Activated T-cell treated with anti-CD3 and anti-CD28 coated beads for 24 hours (primary cell): ENCODE results near the gene CCNL1.
"Not testable (repeated sequence)": the region's sequence is repeated elsewhere in the genome, so short reads cannot be mapped to it uniquely, and the experiment has no call there.

Experiments
- DNase-seq: peaks from one replicate; pipeline ENCODE4 v3.0.0-alpha.2; 2020; ENCODE audit warnings: low read depth

Gene CCNL1

GRCh38 chr3:157103280-157103679, 56.7 kb downstream of the CCNL1 start:
- no peak for DNase-seq

- not testable (repeated sequence) for DNase-seq
Observed at GRCh38 chr3:157102595-157102994, 57.4 kb downstream of the CCNL1 start.

DNA sequence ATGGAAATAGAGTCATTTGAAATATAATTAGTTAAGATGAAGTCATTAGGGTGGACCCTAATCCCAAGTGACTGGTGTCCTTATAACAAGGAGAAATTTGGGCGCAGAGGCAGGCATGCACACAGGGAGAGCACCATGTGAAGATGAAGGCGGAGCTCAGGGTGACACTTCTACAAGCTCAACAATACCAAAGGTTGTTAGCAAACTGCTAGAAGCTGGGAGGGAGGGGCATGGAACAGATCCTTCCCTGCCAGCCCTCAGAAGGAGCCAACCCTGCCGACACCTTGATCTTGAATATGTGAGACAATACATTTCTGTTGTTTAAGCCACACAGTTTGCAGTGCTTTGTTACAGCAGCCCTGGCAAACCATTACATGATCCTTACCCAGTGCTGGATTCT, 57.8 kb downstream of the CCNL1 start:
- no peak for DNase-seq

DNA sequence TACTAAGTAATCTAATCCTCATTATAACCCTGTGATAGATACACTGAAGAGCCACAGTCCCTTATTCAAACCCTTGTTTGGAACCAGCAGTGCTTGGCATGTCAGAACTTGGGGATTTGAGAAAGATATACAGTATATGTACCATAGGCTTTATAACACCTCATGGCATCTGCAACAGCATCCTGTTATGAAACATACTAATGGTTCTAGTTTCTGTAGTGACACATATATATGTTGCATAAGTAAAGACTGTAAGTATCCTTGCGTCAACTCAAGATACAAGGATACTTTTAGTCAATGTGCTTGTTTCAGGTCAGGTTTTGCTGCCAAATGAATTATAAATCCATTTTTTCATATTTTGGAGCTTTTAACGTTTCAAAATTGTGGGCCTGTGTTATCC, 58.5 kb downstream of the CCNL1 start:
- no peak for DNase-seq

GRCh38 chr3:157100608-157101396, 59.1 kb downstream of the CCNL1 start:
- DNase-seq, result no peak

- DNase-seq, result no peak
Observed at GRCh38 chr3:157100096-157100477, 59.9 kb downstream of the CCNL1 start.

DNA sequence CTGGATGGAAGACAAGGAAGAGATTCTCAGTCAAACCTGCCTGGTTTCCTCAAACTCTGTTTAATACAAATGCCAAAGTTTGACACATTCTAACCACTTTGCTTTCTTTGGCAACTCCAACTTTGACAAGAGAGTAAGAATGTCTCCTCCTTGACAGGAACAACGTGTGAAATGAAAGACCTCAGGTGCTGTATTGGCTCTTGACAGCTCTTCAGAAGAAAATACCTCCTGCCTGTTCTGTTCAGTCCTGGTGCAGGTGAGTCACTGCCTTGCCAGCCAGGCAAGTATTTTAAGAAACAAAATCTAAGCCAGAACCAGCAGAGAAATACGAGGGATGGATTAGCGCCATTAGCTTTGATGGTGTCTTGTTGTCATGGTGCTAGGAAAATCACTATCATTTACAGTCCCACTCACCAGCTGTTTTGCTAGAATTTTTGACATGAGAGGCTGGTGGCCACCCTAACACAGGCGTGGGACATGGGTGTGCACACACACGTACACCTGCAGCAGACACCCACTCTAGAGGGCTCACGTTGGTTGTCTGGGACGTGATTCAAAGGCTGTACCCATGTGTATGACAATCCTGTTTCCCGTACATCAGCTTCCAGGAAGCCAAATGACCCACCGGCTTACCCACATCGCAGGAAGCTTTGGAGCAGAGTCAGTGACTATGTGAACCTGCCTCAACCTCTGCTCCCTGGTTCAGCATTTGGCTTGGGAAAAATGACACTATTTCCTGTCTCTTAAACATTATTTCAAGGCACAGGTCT, 60.4 kb downstream of the CCNL1 start:
- DNase-seq, result no peak

DNA sequence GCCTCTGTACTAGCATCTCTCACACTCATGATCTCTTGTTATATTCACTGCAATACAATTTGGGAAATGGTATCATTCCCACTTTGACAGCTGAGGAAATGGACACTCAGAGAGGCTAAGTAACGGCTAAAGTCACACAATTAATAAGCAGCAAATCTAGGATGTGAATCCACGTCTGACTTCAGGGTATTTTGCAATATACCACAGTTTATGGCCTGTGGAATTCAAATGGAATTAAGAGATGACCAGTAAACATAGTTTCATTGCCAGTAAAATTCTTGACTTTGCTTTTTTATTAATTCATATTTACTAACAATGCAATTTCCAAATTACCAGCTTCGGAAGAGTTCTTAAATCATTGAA, 61.1 kb downstream of the CCNL1 start:
- DNase-seq, result no peak

GRCh38 chr3:157098121-157098822, 61.7 kb downstream of the CCNL1 start:
- DNase-seq, result no peak
